Colonic mucosa (tissue), 4 donors: Measurements from ENCODE around the gene TTC7B. TPM values are rescaled to one million over a fixed set of nuclear protein-coding genes. Genes with fewer than 3 reads are reported as not detected.

Source experiments
- DNase-seq: peaks from one replicate; pipeline ENCODE4 v3.0.0-alpha.2; 2020
- H3K27ac ChIP-seq: fragments of 200-600 bp; one replicate; pipeline ENCODE4 v1.8.0; 2021
- H3K27me3 ChIP-seq: fragments of 200-600 bp; one replicate; pipeline ENCODE4 v1.8.0; 2021
- H3K36me3 ChIP-seq: fragments of 200-600 bp; one replicate; pipeline ENCODE4 v1.8.0; 2021
- H3K4me1 ChIP-seq: fragments of 200-600 bp; one replicate; pipeline ENCODE4 v1.8.0; 2021; ENCODE audit warnings: mild to moderate bottlenecking
- H3K4me3 ChIP-seq: fragments of 200-600 bp; one replicate; pipeline ENCODE4 v1.8.0; 2021
- H3K9ac ChIP-seq, 2 donors: one replicate each; pipeline ENCODE4 v1.7.0; 2013; ENCODE audit warnings: control low read depth in 2 of 2, low read depth in 2 of 2, low read length in 2 of 2
- H3K9me3 ChIP-seq: fragments of 200-600 bp; one replicate; pipeline ENCODE4 v1.8.0; 2021
- CTCF ChIP-seq: fragments of 200-600 bp; IDR thresholded peaks from one replicate; pipeline ENCODE4 v1.8.0; 2022; ENCODE audit warnings: antibody characterized with exemption, mild to moderate bottlenecking
- intact Hi-C: fragments of 100-400 bp; cut with DNase I; formaldehyde crosslinking; loops from one replicate; pipeline ENCODE4 v1.14.1; 2022
- total RNA-seq, 2 donors: library from RNA; stranded (reverse); fragmentation: NEBNext Ultra II Directional in 1 of 2; extraction: Animal tissue kit (Norgen Biotek cat#: 25700) in 1 of 2; gene quantifications; one replicate each; pipeline ENCODE4 v1.2.1, GENCODE V29; 2021
- donor health status: healthy.
- donor health status: DM: no; HTN: no; CAD: no.
- donor health status: DM: no; HTN: no; CAD: no.

The TTC7B gene
- total RNA-seq, 2 donors from 2014 or later, result 3.3 to 11.8 TPM

DNA sequence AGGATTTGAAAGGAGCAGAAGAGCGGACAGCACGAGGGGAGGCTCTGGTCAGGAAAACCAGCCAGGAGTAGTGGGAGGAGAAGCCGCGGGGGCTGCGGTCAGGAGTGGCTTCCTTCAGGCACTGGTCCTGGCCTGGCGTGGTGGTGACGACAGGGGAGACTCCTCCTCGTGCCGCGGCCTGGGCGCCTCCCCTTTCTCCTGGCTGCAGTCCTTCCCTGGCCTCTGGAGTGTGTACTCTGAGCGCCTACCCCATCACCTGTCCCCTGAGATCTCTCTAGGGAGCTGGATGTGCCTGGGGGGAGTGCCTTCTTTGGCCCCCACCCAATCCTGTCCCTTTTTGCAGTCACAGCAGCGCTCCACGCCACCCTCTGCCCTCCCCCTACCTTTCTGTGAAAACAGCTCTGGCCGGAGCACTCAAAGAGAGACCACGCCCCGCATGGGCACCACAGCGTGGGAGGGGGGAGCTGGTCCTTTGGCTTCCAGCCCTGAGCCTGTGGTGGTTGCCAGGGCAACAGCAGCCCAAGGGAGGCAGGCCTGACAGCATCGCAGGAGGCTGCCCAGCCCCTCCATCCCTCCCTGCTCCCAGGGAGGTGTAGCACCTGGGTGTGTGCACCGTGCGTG lies 293.5 kb downstream of the TTC7B start:
- Histone ChIP-seq H3K4me3 (no peak overlapping the region), H3K4me1 (peaks cover 11% of the 10 kb centered on the region), H3K27me3 (no peaks in the 10 kb centered on the region), H3K9me3 (no peaks in the 10 kb centered on the region), H3K36me3 (no peaks in the 10 kb centered on the region), H3K27ac (no peak overlapping the region), H3K9ac (no peak overlapping the region)
- intact Hi-C loops, result no loop called here
- DNase-seq, result no peak
- no peak for TF ChIP-seq CTCF

DNA sequence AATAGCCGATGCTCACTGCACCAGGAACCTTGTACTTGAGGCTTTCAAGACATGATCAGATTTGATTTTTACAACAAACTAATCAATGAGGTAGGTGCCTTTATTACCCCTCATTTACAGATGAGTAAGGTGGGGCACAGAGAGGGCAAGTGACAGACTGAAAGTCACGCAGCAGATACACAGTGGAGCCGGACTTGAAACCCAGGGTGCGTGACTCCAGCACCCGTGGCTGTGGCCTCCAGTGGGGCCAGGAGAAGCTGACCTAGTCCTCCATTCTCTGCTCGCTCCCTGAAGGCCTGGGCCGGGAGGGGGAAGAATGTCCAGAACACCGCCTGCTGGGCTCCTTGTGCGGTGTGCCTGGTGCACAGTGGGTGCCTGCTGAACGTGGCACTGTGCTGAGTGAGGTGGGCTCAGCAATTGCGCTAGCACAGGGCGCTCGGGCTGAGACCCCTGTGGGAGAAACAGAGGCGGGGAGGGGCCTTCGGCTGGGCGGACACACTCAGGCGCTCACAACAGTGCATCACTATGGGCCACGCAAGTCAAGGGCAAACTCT lies 294.2 kb downstream of the TTC7B start:
- H3K36me3 ChIP-seq, result no peaks in the 10 kb centered on the region
- H3K9me3 ChIP-seq, result no peaks in the 10 kb centered on the region
- no peak for DNase-seq
- no peak for TF ChIP-seq CTCF
- no peak overlapping the region for H3K27ac ChIP-seq
- no peak overlapping the region for H3K4me3 ChIP-seq
- intact Hi-C loops, result no loop called here
- H3K27me3 ChIP-seq, result no peaks in the 10 kb centered on the region
- H3K4me1 ChIP-seq, result peaks cover 18% of the 10 kb centered on the region
- H3K9ac ChIP-seq, result no peak overlapping the region

- Histone ChIP-seq H3K27ac (no peak overlapping the region), H3K4me1 (peaks cover 25% of the 10 kb centered on the region)
These were observed 294.9 kb downstream of the TTC7B start for GRCh38 chr14:90521084-90521929.

GRCh38 chr14:90520326-90520725 lies 295.9 kb downstream of the TTC7B start:
- no peak overlapping the region for H3K9ac ChIP-seq
- no peaks in the 10 kb centered on the region for H3K9me3 ChIP-seq
- H3K4me1 ChIP-seq, result peaks cover 31% of the 10 kb centered on the region
- H3K4me3 ChIP-seq, result no peak overlapping the region
- H3K36me3 ChIP-seq, result no peaks in the 10 kb centered on the region
- H3K27ac ChIP-seq, result no peak overlapping the region
- DNase-seq, result no peak
- intact Hi-C loops, result no loop called here
- H3K27me3 ChIP-seq, result no peaks in the 10 kb centered on the region
- TF ChIP-seq CTCF, result no peak

More at GRCh38 chr14:90521084-90521929, 294.9 kb downstream of the TTC7B start:
- no peaks in the 10 kb centered on the region for H3K36me3 ChIP-seq
- intact Hi-C loops, result no loop called here
- DNase-seq, result no peak
- H3K9me3 ChIP-seq, result no peaks in the 10 kb centered on the region
- no peak overlapping the region for H3K4me3 ChIP-seq
- H3K9ac ChIP-seq, result no peak overlapping the region
- no peak for TF ChIP-seq CTCF
- H3K27me3 ChIP-seq, result no peaks in the 10 kb centered on the region

DNA sequence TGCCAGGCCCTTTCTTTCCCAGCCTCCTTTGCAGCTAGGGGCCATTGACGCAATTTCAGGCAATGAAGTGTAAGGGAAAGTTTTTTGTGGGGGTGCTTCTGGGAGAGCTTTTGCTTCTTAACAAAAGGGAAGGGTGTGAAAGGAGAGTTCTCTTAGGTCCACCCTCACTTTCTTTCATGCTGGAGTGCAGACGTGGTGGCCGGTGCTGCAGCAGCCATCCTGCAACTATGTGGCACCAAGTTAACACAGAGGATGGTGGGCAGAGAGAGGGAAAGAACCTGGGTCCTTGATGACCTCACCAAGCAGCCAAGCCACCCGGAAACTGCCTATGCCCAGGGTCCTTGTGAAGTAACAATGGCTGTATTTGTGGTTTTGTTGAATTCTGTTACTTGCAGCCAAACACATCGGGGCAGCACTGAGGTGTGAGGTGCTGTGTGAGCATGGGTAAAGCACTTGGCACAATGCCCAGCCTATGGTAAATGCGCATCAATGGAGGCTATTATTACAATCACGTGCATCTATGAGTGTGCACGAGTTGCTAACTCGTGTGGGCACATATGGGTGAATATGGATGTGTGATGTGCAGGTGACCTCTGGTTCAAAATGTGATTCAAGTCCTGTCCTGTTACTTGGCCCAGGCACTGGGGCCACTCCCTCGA lies 296.8 kb downstream of the TTC7B start:
- no peak overlapping the region for H3K9ac ChIP-seq
- no peak overlapping the region for H3K4me3 ChIP-seq
- H3K36me3 ChIP-seq, result no peaks in the 10 kb centered on the region
- no peak for TF ChIP-seq CTCF
- H3K9me3 ChIP-seq, result no peaks in the 10 kb centered on the region
- no peak for DNase-seq
- peaks cover 32% of the 10 kb centered on the region for H3K4me1 ChIP-seq
- no peak overlapping the region for H3K27ac ChIP-seq
- intact Hi-C loops, result loop anchor here (5.0 kb wide), 2 partner anchors 117 to 178 kb away; no protein-coding TSS in a partner anchor
- no peaks in the 10 kb centered on the region for H3K27me3 ChIP-seq
